IPS-18c (cell line): ENCODE data around the gene PRR30.

Source experiments
- H3K4me3 ChIP-seq: 2 replicates; pipeline ENCODE4 v1.7.0; 2013; ENCODE audit warnings: low read depth, mild to moderate bottlenecking, low read length, moderate library complexity; ENCODE audit not compliant: insufficient read depth
- H3K9me3 ChIP-seq: one replicate; pipeline ENCODE4 v1.6.1; 2013; ENCODE audit warnings: mild to moderate bottlenecking, low read length, moderate library complexity; ENCODE audit not compliant: control insufficient read depth, insufficient read depth

PRR30 gene

GRCh38 chr2:27160191-27160590 lies 21.0 kb upstream of the PRR30 start:
- no peaks in the 10 kb centered on the region for H3K9me3 ChIP-seq
- H3K4me3 ChIP-seq = no peak overlapping the region

- Histone ChIP-seq H3K4me3 (no peak overlapping the region), H3K9me3 (no peaks in the 10 kb centered on the region)
Observed at GRCh38 chr2:27159271-27159670, 20.1 kb upstream of the PRR30 start.

GRCh38 chr2:27158468-27158867 lies 19.3 kb upstream of the PRR30 start:
- no peaks in the 10 kb centered on the region for H3K9me3 ChIP-seq
- H3K4me3 ChIP-seq = no peak overlapping the region

DNA sequence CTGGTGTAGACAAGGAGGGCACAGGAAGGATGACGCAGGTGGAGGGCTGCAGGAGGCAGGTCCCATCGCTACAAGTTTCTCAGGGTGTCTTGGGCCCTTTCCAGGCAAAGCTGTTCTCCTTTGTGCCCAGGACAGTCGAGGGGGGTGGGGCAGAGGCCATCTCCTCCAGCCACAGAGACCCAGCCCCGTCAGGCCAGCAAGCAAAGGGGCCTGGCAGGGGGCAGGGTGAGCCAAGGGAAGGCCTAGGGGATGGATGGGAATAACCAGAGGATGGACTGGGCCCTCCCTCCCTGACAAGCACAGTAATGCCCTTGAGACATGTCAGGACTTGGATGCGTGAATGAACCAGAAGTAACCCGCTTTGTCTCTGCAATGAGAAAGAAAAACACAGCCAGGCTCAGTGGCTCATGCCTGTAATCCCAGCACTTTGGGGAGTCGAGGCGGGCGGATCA lies 15.9 kb upstream of the PRR30 start:
- H3K4me3 ChIP-seq = no peak overlapping the region
- peaks cover 2% of the 10 kb centered on the region for H3K9me3 ChIP-seq

GRCh38 chr2:27154488-27154887 lies 15.3 kb upstream of the PRR30 start:
- no peak overlapping the region for H3K4me3 ChIP-seq
- H3K9me3 ChIP-seq = peaks cover 2% of the 10 kb centered on the region

GRCh38 chr2:27152796-27153464 lies 13.7 kb upstream of the PRR30 start:
- H3K9me3 ChIP-seq = peaks cover 2% of the 10 kb centered on the region
- H3K4me3 ChIP-seq = no peak overlapping the region

DNA sequence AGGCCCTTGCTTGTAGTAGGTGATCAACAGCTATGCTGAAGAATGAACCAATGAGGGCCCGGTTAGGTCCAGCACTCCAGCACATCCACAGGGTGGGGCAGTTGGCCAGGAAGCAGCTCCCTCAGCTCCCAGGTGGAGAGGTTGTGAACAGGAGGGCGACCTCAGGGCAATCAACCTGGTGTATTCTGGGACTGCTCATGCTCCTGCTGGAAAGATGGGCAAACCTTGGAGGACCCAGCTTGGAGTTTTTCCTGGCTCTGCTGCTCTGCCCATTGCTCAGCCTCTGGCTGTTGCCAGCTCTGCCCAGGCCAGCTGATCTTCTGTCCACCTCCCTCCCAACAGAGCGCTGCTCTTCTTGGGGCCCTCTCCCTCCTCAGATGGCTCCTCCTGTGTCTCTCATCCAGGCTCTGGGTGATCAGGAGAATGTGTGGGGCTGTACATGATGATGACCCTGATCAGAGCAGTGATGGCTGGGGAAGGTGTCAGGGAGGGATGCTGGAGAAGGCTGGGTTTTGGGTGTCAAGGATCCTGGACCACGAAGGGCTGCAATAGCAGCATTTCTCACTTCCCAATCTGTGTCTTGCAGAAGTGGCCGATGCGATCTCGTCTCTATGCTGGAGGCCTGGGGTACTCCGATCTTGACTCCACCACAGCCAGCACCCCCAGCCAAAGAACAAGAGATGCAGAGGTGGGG lies 13.0 kb upstream of the PRR30 start:
- H3K9me3 ChIP-seq = peaks cover 2% of the 10 kb centered on the region
- H3K4me3 ChIP-seq = no peak overlapping the region

GRCh38 chr2:27150639-27151230 lies 11.5 kb upstream of the PRR30 start:
- H3K4me3 ChIP-seq = no peak overlapping the region
- H3K9me3 ChIP-seq = peaks cover 2% of the 10 kb centered on the region

GRCh38 chr2:27149570-27150405 lies 10.6 kb upstream of the PRR30 start:
- H3K9me3 ChIP-seq = peaks cover 2% of the 10 kb centered on the region

GRCh38 chr2:27148801-27149439 lies 9.7 kb upstream of the PRR30 start, which contains the start of gene TCF23:
TSS of gene TCF23 (plus strand) at chr2:27149004. CDS start at chr2:27149134, 130 bp downstream.
- no peak within 1 kb of the TSS for H3K4me3 ChIP-seq
- peaks cover 2% of the 10 kb centered on the region for H3K9me3 ChIP-seq

More at GRCh38 chr2:27149570-27150405, 10.6 kb upstream of the PRR30 start:
- H3K4me3 ChIP-seq = no peak overlapping the region

- peaks cover 2% of the 10 kb centered on the region for H3K9me3 ChIP-seq
- H3K4me3 ChIP-seq = no peak overlapping the region
Observed at GRCh38 chr2:27147935-27148334, 8.7 kb upstream of the PRR30 start.

DNA sequence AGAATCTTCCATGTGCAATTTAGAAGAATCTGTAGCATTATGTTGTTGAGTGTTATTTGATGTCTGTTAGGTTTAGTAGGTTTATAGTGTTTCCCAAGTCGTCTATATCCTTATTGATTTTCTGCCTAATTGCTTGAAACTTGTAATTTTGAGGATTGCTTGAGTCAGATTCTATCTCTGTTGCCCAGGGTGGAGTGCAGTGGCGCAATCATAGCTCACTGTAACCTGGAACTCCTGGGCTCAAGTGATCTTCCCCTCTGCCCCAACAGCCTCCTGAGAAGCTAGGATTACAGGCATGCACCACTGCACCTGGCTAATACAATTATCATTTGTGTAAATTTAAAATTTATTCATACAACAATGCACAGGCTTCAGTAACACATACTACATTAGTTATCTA lies 6.5 kb upstream of the PRR30 start:
- no peaks in the 10 kb centered on the region for H3K9me3 ChIP-seq
- no peak overlapping the region for H3K4me3 ChIP-seq

DNA sequence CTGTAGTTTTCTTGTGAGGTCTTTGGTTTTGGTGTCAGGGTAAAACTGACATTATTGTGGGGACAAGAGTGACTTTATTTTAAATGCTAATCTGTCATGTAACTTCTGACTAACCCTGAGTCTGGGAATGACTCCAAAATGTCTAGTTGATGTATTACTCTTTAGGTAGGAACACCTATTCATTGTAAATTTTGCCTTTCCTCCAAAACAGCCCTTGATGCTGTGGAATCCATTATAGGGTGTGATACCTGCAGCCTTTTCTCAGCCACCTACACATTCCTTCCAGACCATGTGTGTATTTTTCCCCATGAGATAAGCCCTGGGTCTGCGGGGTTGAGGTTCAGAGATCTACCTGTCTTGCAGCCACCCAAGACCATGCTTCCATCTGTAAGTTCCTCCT lies 4.1 kb upstream of the PRR30 start:
- no peaks in the 10 kb centered on the region for H3K9me3 ChIP-seq
- H3K4me3 ChIP-seq = no peak overlapping the region

GRCh38 chr2:27138111-27138510 lies 1.1 kb downstream of the PRR30 start:
- H3K4me3 ChIP-seq = no peak overlapping the region
- no peaks in the 10 kb centered on the region for H3K9me3 ChIP-seq

DNA sequence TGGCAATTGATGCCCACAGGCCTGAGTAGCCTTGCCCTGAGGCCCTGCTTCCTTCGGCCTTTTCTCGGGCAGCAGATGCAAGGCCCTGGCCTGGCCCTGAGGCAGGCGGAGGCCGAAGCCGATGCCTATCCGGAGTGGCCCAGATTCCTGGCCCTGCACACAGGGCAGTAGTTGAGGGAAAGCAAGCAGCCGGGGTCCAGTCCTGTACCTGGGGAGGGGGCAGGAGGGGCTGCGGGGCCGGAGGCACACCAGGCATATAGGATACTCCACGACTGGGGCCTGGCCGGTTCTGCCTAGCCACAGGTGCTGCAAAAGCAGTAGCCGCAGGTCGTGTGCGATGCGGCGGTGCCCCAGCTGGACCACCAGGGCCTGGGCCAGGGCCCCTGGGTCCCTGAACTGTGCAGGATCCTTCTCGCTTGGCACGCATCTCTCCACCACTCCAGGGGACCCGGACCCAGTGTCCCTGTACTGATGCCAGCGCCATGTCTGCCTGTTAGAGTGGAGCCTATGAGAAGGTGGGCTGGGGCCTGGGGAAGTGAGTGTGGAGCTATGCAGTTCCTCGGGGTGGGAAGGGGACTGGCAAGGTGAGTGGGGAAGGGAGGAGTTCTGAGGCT lies 1.8 kb downstream of the PRR30 start:
- no peaks in the 10 kb centered on the region for H3K9me3 ChIP-seq
- H3K4me3 ChIP-seq = no peak overlapping the region

GRCh38 chr2:27136751-27137150 lies 2.5 kb downstream of the PRR30 start:
- Histone ChIP-seq H3K9me3 (no peaks in the 10 kb centered on the region), H3K4me3 (no peak overlapping the region)
